ENCODE data around the gene SUV39H1. TPM values are rescaled to one million over a fixed set of nuclear protein-coding genes. Genes with fewer than 3 reads are reported as not detected.
"Not testable (repeated sequence)": the region's sequence is repeated elsewhere in the genome, so short reads cannot be mapped to it uniquely, and the experiment has no call there.

The SUV39H1 gene
- total and polyA plus RNA-seq, 3 experiments from 2014 or later, result 17.2 to 33.2 (median 32.1) TPM

- Histone ChIP-seq H3K36me3 (ENCODE audit: insufficient read depth, low read length) (no peaks in the 10 kb centered on the region), H3K27me3 (ENCODE audit: insufficient read depth, low read length, poor library complexity, severe bottlenecking) (no peaks in the 10 kb centered on the region), H3K4me1 (ENCODE audit: insufficient read depth, low read length) (no peaks in the 10 kb centered on the region), H3K9me3 (ENCODE audit: low read length) (no peaks in the 10 kb centered on the region), H3K4me3 (ENCODE audit: low read length) (no peak overlapping the region), H3K27ac (ENCODE audit: low read depth, low read length) (no peak overlapping the region)
- Mint-ChIP-seq H3K4me1 (peaks cover 5 to 6% (median 6%) of the 10 kb centered on the region in 3 donors), H3K4me3 (no peak overlapping the region), H3K36me3 (no peaks in the 10 kb centered on the region), H3K27me3 (peaks cover 0 to 1% of the 10 kb centered on the region in 2 donors), H3K27ac (no peak overlapping the region), H3K9me3 (no peaks in the 10 kb centered on the region)
- POLR2A ChIA-PET, result no interaction called here
- DNase-seq, result no peak
- CTCF ChIA-PET, result no interaction called here
These were observed 30.5 kb upstream of the SUV39H1 start for GRCh38 chrX:48665991-48666390.

GRCh38 chrX:48666649-48667048 is 29.9 kb upstream of the SUV39H1 start:
- no peaks in the 10 kb centered on the region for H3K36me3 Mint-ChIP-seq
- no peak overlapping the region for H3K4me3 ChIP-seq (ENCODE audit: low read length)
- H3K4me3 Mint-ChIP-seq, result peak overlapping the region in 1 of 7 donors; percentile 32
- no peaks in the 10 kb centered on the region for H3K27me3 ChIP-seq (ENCODE audit: insufficient read depth, low read length, poor library complexity, severe bottlenecking)
- H3K9me3 ChIP-seq (ENCODE audit: low read length), result no peaks in the 10 kb centered on the region
- H3K9me3 Mint-ChIP-seq, result no peaks in the 10 kb centered on the region
- no peaks in the 10 kb centered on the region for H3K36me3 ChIP-seq (ENCODE audit: insufficient read depth, low read length)
- peaks cover 0 to 1% of the 10 kb centered on the region in 2 donors for H3K27me3 Mint-ChIP-seq
- H3K4me1 Mint-ChIP-seq, result no peaks in the 10 kb centered on the region
- CTCF ChIA-PET, result no interaction called here
- no peaks in the 10 kb centered on the region for H3K4me1 ChIP-seq (ENCODE audit: insufficient read depth, low read length)
- no peak overlapping the region for H3K27ac ChIP-seq (ENCODE audit: low read depth, low read length)
- H3K27ac Mint-ChIP-seq, result no peak overlapping the region
- DNase-seq, result no peak
- POLR2A ChIA-PET, result no interaction called here

GRCh38 chrX:48667509-48667908 is 29.0 kb upstream of the SUV39H1 start:
- no peak overlapping the region for H3K27ac ChIP-seq (ENCODE audit: low read depth, low read length)
- no peak overlapping the region for H3K4me3 ChIP-seq (ENCODE audit: low read length)
- H3K9me3 ChIP-seq (ENCODE audit: low read length), result no peaks in the 10 kb centered on the region
- DNase-seq, result no peak
- H3K36me3 Mint-ChIP-seq, result no peaks in the 10 kb centered on the region
- ChIA-PET POLR2A (no interaction called here), CTCF (no interaction called here)
- H3K9me3 Mint-ChIP-seq, result no peaks in the 10 kb centered on the region
- no peaks in the 10 kb centered on the region for H3K27me3 ChIP-seq (ENCODE audit: insufficient read depth, low read length, poor library complexity, severe bottlenecking)
- no peak overlapping the region for H3K4me3 Mint-ChIP-seq
- H3K27me3 Mint-ChIP-seq, result peaks cover 0 to 1% of the 10 kb centered on the region in 2 donors
- no peaks in the 10 kb centered on the region for H3K36me3 ChIP-seq (ENCODE audit: insufficient read depth, low read length)
- H3K4me1 Mint-ChIP-seq, result no peaks in the 10 kb centered on the region
- H3K4me1 ChIP-seq (ENCODE audit: insufficient read depth, low read length), result no peaks in the 10 kb centered on the region
- H3K27ac Mint-ChIP-seq, result peak overlapping the region in 1 of 8 donors; percentile 19

GRCh38 chrX:48668187-48668586 is 28.3 kb upstream of the SUV39H1 start:
- H3K27me3 Mint-ChIP-seq; H3K9me3 Mint-ChIP-seq; CTCF ChIA-PET; H3K4me3 ChIP-seq (ENCODE audit: low read length); H3K4me1 ChIP-seq (ENCODE audit: insufficient read depth, low read length); POLR2A ChIA-PET; H3K27ac ChIP-seq (ENCODE audit: low read depth, low read length); H3K27me3 ChIP-seq (ENCODE audit: insufficient read depth, low read length, poor library complexity, severe bottlenecking); H3K9me3 ChIP-seq (ENCODE audit: low read length); H3K36me3 ChIP-seq (ENCODE audit: insufficient read depth, low read length); H3K36me3 Mint-ChIP-seq; DNase-seq; H3K27ac Mint-ChIP-seq; H3K4me1 Mint-ChIP-seq: not testable (repeated sequence)
- H3K4me3 Mint-ChIP-seq, result peak overlapping the region in 1 of 7 donors; percentile 71

GRCh38 chrX:48676106-48676892 is 20.2 kb upstream of the SUV39H1 start:
- Histone ChIP-seq H3K36me3 (ENCODE audit: insufficient read depth, low read length) (no peaks in the 10 kb centered on the region), H3K4me1 (ENCODE audit: insufficient read depth, low read length) (no peaks in the 10 kb centered on the region), H3K9me3 (ENCODE audit: low read length) (no peaks in the 10 kb centered on the region), H3K4me3 (ENCODE audit: low read length) (peak overlapping the region; percentile 80), H3K27me3 (ENCODE audit: insufficient read depth, low read length, poor library complexity, severe bottlenecking) (no peaks in the 10 kb centered on the region), H3K27ac (ENCODE audit: low read depth, low read length) (peak overlapping the region; percentile 74)
- Mint-ChIP-seq H3K9me3 (no peaks in the 10 kb centered on the region), H3K36me3 (peaks cover 0 to 4% (median 0%) of the 10 kb centered on the region in 3 donors), H3K4me1 (peaks cover 12 to 25% (median 18%) of the 10 kb centered on the region in 3 donors), H3K27ac (peak overlapping the region; percentile 89 to 98 (median 94)), H3K27me3 (peaks cover 0 to 3% of the 10 kb centered on the region in 2 donors), H3K4me3 (peak overlapping the region; percentile 92 to 96 (median 92))
- ChIA-PET POLR2A (interaction anchor here (0.5 to 1.5 kb wide), 9 partner anchors 9 to 367 kb away, joined by 3 to 6 read pairs (median 4); partner anchors contain the start of genes HDAC6, RBM3 and TFE3), CTCF (interaction anchor here (1.0 kb wide), 2 partner anchors 28 to 44 kb away, joined by 3 read pairs; no protein-coding TSS in a partner anchor)
- peak; percentile 82 to 93 (median 86) for DNase-seq

GRCh38 chrX:48676893-48677270 is 19.7 kb upstream of the SUV39H1 start:
- Mint-ChIP-seq H3K27me3 (peaks cover 0 to 5% of the 10 kb centered on the region in 2 donors), H3K36me3 (peaks cover 0 to 4% (median 0%) of the 10 kb centered on the region in 3 donors), H3K4me3 (peak overlapping the region; percentile 92 to 94 (median 92)), H3K27ac (peak overlapping the region; percentile 55 to 98 (median 88)), H3K4me1 (peaks cover 12 to 25% (median 18%) of the 10 kb centered on the region in 3 donors), H3K9me3 (no peaks in the 10 kb centered on the region)
- ChIA-PET CTCF (interaction anchor here (0.9 to 1.0 kb wide), 3 partner anchors 14 to 45 kb away, joined by 3 read pairs; no protein-coding TSS in a partner anchor), POLR2A (interaction anchor here (0.5 to 1.5 kb wide), 9 partner anchors 8 to 366 kb away, joined by 3 to 6 read pairs (median 4); partner anchors contain the start of genes HDAC6, RBM3 and TFE3)
- Histone ChIP-seq H3K4me3 (ENCODE audit: low read length) (peak overlapping the region; percentile 80), H3K4me1 (ENCODE audit: insufficient read depth, low read length) (no peaks in the 10 kb centered on the region), H3K36me3 (ENCODE audit: insufficient read depth, low read length) (no peaks in the 10 kb centered on the region), H3K27me3 (ENCODE audit: insufficient read depth, low read length, poor library complexity, severe bottlenecking) (no peaks in the 10 kb centered on the region), H3K27ac (ENCODE audit: low read depth, low read length) (peak overlapping the region; percentile 74), H3K9me3 (ENCODE audit: low read length) (no peaks in the 10 kb centered on the region)
- DNase-seq, result peak in 4 of 5 donors; percentile 11 to 49 (median 16)

- CTCF ChIA-PET, result interaction anchor here (0.9 kb wide), 1 partner anchor 14 kb away, joined by 3 read pairs; no protein-coding TSS in a partner anchor
- peak overlapping the region in 7 of 8 donors; percentile 62 to 98 (median 88) for H3K27ac Mint-ChIP-seq
- POLR2A ChIA-PET, result no interaction called here
- no peaks in the 10 kb centered on the region for H3K4me1 ChIP-seq (ENCODE audit: insufficient read depth, low read length)
- no peaks in the 10 kb centered on the region for H3K9me3 ChIP-seq (ENCODE audit: low read length)
- no peaks in the 10 kb centered on the region for H3K9me3 Mint-ChIP-seq
- no peaks in the 10 kb centered on the region for H3K36me3 ChIP-seq (ENCODE audit: insufficient read depth, low read length)
- H3K4me3 ChIP-seq (ENCODE audit: low read length), result no peak overlapping the region
- no peaks in the 10 kb centered on the region for H3K27me3 ChIP-seq (ENCODE audit: insufficient read depth, low read length, poor library complexity, severe bottlenecking)
- peak overlapping the region; percentile 74 for H3K27ac ChIP-seq (ENCODE audit: low read depth, low read length)
- no peak for DNase-seq
- peaks cover 16 to 29% (median 23%) of the 10 kb centered on the region in 3 donors for H3K4me1 Mint-ChIP-seq
- peaks cover 0 to 4% (median 0%) of the 10 kb centered on the region in 3 donors for H3K36me3 Mint-ChIP-seq
- peak overlapping the region; percentile 92 to 94 (median 92) for H3K4me3 Mint-ChIP-seq
- peaks cover 0 to 5% of the 10 kb centered on the region in 2 donors for H3K27me3 Mint-ChIP-seq
These were observed 19.0 kb upstream of the SUV39H1 start for GRCh38 chrX:48677516-48677915.

- H3K4me3 ChIP-seq (ENCODE audit: low read length); H3K27me3 ChIP-seq (ENCODE audit: insufficient read depth, low read length, poor library complexity, severe bottlenecking); H3K27ac ChIP-seq (ENCODE audit: low read depth, low read length); H3K9me3 ChIP-seq (ENCODE audit: low read length); H3K36me3 ChIP-seq (ENCODE audit: insufficient read depth, low read length); CTCF ChIA-PET; H3K27me3 Mint-ChIP-seq; DNase-seq; H3K9me3 Mint-ChIP-seq; POLR2A ChIA-PET: not testable (repeated sequence)
- H3K4me1 Mint-ChIP-seq, result peaks cover 37 to 54% (median 46%) of the 10 kb centered on the region in 3 donors
- H3K36me3 Mint-ChIP-seq, result peaks cover 0 to 20% (median 0%) of the 10 kb centered on the region in 3 donors
- H3K27ac Mint-ChIP-seq, result peak overlapping the region in 2 of 8 donors; percentile 24 to 50
- H3K4me3 Mint-ChIP-seq, result peak overlapping the region in 1 of 7 donors; percentile 61
- peaks cover 21% of the 10 kb centered on the region for H3K4me1 ChIP-seq (ENCODE audit: insufficient read depth, low read length)
These were observed 16.1 kb upstream of the SUV39H1 start for GRCh38 chrX:48680467-48680866.
